ENCODE results near the gene DYNC1H1.

GRCh38 chr14:101963052-101963451, 1.3 kb upstream of the DYNC1H1 start:
- TF ChIP-seq CTCF (IDR thresholded peaks at IDR 0.05; ENCODE audit: low read depth, low read length, poor library complexity, severe bottlenecking) = no peak
- TF ChIP-seq EZH2phosphoT487 (IDR thresholded peaks at IDR 0.05; ENCODE audit: borderline replicate concordance, low read length) = no peak
